Measurements from ENCODE around the gene FMN1. TPM values are rescaled to one million over a fixed set of nuclear protein-coding genes. Genes with fewer than 3 reads are reported as not detected.

FMN1 gene
- polyA plus RNA-seq, 2 of the 4 experiments (the other 2 are of a cell fraction), result 0.53 to 2.2 TPM

DNA sequence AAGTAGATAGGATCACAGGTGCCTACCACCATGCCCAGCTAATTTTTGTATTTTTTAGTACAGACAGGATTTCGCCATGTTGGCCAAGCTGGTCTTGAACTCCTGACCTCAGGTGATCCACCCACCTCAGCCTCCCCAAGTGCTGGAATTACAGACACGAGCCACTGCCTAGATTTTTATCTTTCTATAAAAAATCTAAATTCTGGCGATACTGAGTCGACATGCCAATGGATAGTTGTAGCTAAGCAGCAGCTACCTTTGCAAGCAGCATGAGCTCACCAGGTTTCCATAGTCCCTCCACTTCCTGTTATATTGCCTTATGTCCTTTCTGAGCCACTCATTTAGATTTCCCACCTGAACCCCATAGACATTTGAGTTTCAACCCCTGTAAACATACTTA lies 13.1 kb upstream of the FMN1 start:
- TF ChIP-seq FOSL2 (IDR thresholded peaks at IDR 0.05), result no peak
- TF ChIP-seq FOSL2 (CRISPR knock-in tag; IDR thresholded peaks at IDR 0.05), result no peak
- no peak for TF ChIP-seq GATA3 (IDR thresholded peaks at IDR 0.05; ENCODE audit: borderline replicate concordance)
- TF ChIP-seq KDM5A (IDR thresholded peaks at IDR 0.05), result no peak
- TF ChIP-seq, protein P1, sequence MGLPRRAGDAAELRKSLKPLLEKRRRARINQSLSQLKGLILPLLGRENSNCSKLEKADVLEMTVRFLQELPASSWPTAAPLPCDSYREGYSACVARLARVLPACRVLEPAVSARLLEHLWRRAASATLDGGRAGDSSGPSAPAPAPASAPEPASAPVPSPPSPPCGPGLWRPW (IDR thresholded peaks at IDR 0.05), result no peak
- TF ChIP-seq NPAS2 (CRISPR knock-in tag; IDR thresholded peaks at IDR 0.05; ENCODE audit: borderline replicate concordance), result no peak
- no peak for TF ChIP-seq EHF (CRISPR knock-in tag; IDR thresholded peaks at IDR 0.05)
- TF ChIP-seq RAD21 (conservative IDR thresholded peaks at IDR 0.05 in 1 of 2, IDR thresholded peaks at IDR 0.05 in 1 of 2), result no peak
- TF ChIP-seq MAZ (IDR thresholded peaks at IDR 0.05; ENCODE audit: borderline replicate concordance, low read depth, low read length), result no peak
- no peak for TF ChIP-seq HOXB13 (CRISPR knock-in tag; IDR thresholded peaks at IDR 0.05; ENCODE audit: low read depth)
- TF ChIP-seq ZFP36 (IDR thresholded peaks at IDR 0.05; ENCODE audit: borderline replicate concordance, partially characterized antibody), result no peak
- no peak for TF ChIP-seq CHD4 (IDR thresholded peaks at IDR 0.05; ENCODE audit: borderline replicate concordance)
- CTCF ChIA-PET, result interaction anchor here (1.6 to 3.7 kb wide), 4 partner anchors 8 to 493 kb away, joined by 4 to 29 read pairs (median 7); no protein-coding TSS in a partner anchor
- POLR2A ChIA-PET, result no interaction called here
- FAIRE-seq (no peak), ATAC-seq (no peak), DNase-seq (ENCODE audit: low read depth in 1 of 2, low spot score in 1 of 2) (no peak)
- H3K4me3 ChIP-seq, result no peak overlapping the region
- no peaks in the 10 kb centered on the region for H3K9me3 ChIP-seq
- no peak overlapping the region for H3K4me2 ChIP-seq
- peaks cover 5% of the 10 kb centered on the region; the same call in 2 of the 3 replicates for H3K4me1 ChIP-seq
- WGBS (ENCODE audit: missing lambda C conversion rate), result 73% methylated on average over 4 of the region's 4 CpGs
- no peak overlapping the region for H3K27ac ChIP-seq

DNA sequence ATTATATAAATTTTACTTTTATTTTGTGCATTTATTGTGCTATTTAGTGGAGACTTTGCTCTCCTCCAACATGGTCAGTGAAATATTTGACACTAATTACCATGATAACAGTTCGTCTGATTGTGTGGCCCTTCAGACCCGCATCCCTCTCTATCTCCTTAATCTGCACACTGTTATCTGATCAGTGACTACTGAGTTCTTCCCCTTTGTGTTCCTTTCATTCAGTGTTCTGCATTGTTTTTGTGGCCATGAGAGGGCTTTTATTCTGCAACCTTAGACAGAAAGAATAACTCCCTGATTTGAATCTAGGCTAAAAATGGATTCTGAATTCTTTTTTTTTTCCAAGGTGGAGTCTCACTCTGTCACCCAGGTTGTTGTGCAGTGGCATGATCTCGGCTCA lies 11.9 kb upstream of the FMN1 start:
- WGBS (ENCODE audit: missing lambda C conversion rate), result 61% methylated on average over 3 of the region's 3 CpGs
- FAIRE-seq (peak; percentile 67), ATAC-seq (no peak), DNase-seq (ENCODE audit: low read depth in 1 of 2, low spot score in 1 of 2) (no peak)
- POLR2A ChIA-PET, result no interaction called here
- TF ChIP-seq HOXB13 (CRISPR knock-in tag; IDR thresholded peaks at IDR 0.05; ENCODE audit: low read depth) (no peak), POLR2AphosphoS2 (conservative IDR thresholded peaks at IDR 0.05; ENCODE audit: low read length) (no peak), NFE2L2 (conservative IDR thresholded peaks at IDR 0.05; ENCODE audit: low read length) (no peak), JUN (IDR thresholded peaks at IDR 0.05) (no peak), NPAS2 (CRISPR knock-in tag; IDR thresholded peaks at IDR 0.05; ENCODE audit: borderline replicate concordance) (no peak), FOSL2 (IDR thresholded peaks at IDR 0.05) (no peak), FOSL2 (CRISPR knock-in tag; IDR thresholded peaks at IDR 0.05) (no peak), KDM1A (IDR thresholded peaks at IDR 0.05; ENCODE audit: low read depth) (no peak), RFX5 (IDR thresholded peaks at IDR 0.05) (no peak), CHD2 (IDR thresholded peaks at IDR 0.05; ENCODE audit: low read length, partially characterized antibody) (no peak), MAFK (IDR thresholded peaks at IDR 0.05; ENCODE audit: partially characterized antibody) (no peak)
- TF ChIP-seq, protein P2, sequence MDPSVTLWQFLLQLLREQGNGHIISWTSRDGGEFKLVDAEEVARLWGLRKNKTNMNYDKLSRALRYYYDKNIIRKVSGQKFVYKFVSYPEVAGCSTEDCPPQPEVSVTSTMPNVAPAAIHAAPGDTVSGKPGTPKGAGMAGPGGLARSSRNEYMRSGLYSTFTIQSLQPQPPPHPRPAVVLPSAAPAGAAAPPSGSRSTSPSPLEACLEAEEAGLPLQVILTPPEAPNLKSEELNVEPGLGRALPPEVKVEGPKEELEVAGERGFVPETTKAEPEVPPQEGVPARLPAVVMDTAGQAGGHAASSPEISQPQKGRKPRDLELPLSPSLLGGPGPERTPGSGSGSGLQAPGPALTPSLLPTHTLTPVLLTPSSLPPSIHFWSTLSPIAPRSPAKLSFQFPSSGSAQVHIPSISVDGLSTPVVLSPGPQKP (IDR thresholded peaks at IDR 0.05; ENCODE audit: low read depth, low read length), result no peak
- TF ChIP-seq, protein P3, sequence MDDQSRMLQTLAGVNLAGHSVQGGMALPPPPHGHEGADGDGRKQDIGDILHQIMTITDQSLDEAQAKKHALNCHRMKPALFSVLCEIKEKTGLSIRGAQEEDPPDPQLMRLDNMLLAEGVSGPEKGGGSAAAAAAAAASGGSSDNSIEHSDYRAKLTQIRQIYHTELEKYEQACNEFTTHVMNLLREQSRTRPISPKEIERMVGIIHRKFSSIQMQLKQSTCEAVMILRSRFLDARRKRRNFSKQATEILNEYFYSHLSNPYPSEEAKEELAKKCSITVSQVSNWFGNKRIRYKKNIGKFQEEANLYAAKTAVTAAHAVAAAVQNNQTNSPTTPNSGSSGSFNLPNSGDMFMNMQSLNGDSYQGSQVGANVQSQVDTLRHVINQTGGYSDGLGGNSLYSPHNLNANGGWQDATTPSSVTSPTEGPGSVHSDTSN (IDR thresholded peaks at IDR 0.05), result no peak
- Histone ChIP-seq H3K27ac (no peak overlapping the region), H3K4me3 (no peak overlapping the region), H3K9me3 (no peaks in the 10 kb centered on the region), H3K4me2 (no peak overlapping the region), H3K4me1 (peaks cover 14% of the 10 kb centered on the region)
- CTCF ChIA-PET, result interaction anchor here (1.0 to 3.7 kb wide), 4 partner anchors 10 to 494 kb away, joined by 3 to 29 read pairs (median 6); no protein-coding TSS in a partner anchor

DNA sequence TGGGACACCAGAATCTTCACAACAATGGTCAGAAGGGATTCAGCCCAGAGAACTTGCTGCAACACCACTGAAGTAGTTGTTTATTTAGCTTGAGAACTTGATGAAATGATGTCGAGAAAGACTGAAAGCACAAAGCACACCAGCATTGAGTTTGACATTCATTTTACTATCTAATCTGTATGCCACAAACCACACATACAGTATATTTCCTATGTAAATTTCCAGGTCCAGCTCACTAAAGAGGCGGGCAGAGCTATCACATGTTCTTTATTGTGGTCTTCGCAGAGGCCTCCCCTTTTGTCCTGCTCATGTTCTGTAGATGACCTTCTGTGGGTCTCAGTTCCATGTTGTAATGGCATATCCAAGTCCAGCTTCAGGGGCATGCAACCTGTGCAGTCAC lies 10.4 kb upstream of the FMN1 start:
- no peaks in the 10 kb centered on the region for H3K9me3 ChIP-seq
- FAIRE-seq (no peak), DNase-seq (ENCODE audit: low read depth in 1 of 2, low spot score in 1 of 2) (no peak), ATAC-seq (no peak)
- WGBS (ENCODE audit: missing lambda C conversion rate), result 88% methylated on average over 3 of the region's 3 CpGs
- H3K4me1 ChIP-seq, result peaks cover 28% of the 10 kb centered on the region
- H3K27ac ChIP-seq, result no peak overlapping the region
- H3K4me2 ChIP-seq, result no peak overlapping the region
- ChIA-PET POLR2A (no interaction called here), CTCF (interaction anchor here (0.6 to 3.7 kb wide), 5 partner anchors 9 to 495 kb away, joined by 3 to 29 read pairs (median 4); no protein-coding TSS in a partner anchor)
- H3K4me3 ChIP-seq, result no peak overlapping the region
- TF ChIP-seq EP300 (IDR thresholded peaks at IDR 0.05) (no peak), EHMT2 (IDR thresholded peaks at IDR 0.05; ENCODE audit: low read depth) (no peak), MYC (IDR thresholded peaks at IDR 0.05; ENCODE audit: borderline replicate concordance, low read length) (no peak), ZSCAN20 (CRISPR knock-in tag; IDR thresholded peaks at IDR 0.05) (no peak), RCOR1 (IDR thresholded peaks at IDR 0.05; ENCODE audit: low read depth, low read length) (no peak), ZC3H11A (IDR thresholded peaks at IDR 0.05) (no peak), KDM1A (IDR thresholded peaks at IDR 0.05; ENCODE audit: low read depth) (no peak)
- TF ChIP-seq, protein P4, sequence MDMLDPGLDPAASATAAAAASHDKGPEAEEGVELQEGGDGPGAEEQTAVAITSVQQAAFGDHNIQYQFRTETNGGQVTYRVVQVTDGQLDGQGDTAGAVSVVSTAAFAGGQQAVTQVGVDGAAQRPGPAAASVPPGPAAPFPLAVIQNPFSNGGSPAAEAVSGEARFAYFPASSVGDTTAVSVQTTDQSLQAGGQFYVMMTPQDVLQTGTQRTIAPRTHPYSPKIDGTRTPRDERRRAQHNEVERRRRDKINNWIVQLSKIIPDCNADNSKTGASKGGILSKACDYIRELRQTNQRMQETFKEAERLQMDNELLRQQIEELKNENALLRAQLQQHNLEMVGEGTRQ (IDR thresholded peaks at IDR 0.05), result no peak
- TF ChIP-seq, protein P5, sequence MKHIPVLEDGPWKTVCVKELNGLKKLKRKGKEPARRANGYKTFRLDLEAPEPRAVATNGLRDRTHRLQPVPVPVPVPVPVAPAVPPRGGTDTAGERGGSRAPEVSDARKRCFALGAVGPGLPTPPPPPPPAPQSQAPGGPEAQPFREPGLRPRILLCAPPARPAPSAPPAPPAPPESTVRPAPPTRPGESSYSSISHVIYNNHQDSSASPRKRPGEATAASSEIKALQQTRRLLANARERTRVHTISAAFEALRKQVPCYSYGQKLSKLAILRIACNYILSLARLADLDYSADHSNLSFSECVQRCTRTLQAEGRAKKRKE (CRISPR knock-in tag; IDR thresholded peaks at IDR 0.05; ENCODE audit: low read depth), result no peak

All from A549 (cell line).